ENCODE data around the gene PLD5. TPM values are rescaled to one million over a fixed set of nuclear protein-coding genes. Genes with fewer than 3 reads are reported as not detected.
"Not testable (repeated sequence)": the region's sequence is repeated elsewhere in the genome, so short reads cannot be mapped to it uniquely, and the experiment has no call there.

Gene PLD5
- polyA plus RNA-seq, 1 donor = 1.2 TPM

DNA sequence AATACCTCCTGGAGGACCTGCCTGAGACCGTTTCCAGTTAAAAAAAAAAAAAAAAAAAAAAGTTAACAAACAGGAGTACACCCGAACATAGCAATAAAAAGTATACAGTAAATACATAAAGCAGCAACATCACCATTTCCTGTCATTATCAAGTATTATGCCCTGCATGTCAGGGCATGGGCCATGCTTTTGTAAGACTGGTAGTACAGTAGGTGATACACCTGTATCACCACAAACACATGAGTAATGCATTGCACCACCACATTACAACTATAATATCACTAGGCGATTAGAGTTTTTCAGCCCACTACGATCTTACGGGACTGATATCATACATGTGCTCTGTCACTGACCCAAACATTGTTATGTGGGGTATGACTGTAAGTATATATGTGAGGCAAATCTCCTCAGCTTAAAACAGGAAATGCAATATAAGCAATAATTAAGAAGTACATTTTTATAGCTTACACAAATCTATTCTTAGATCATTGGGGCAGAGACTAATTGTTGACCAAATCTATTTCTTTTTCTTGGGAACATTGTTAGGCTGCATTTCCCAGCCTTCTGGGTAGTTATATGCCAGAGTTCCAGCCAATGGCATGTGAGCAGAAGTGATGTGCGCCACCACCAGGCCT, 98.1 kb downstream of the PLD5 start:
- DNase-seq = no peak

DNA sequence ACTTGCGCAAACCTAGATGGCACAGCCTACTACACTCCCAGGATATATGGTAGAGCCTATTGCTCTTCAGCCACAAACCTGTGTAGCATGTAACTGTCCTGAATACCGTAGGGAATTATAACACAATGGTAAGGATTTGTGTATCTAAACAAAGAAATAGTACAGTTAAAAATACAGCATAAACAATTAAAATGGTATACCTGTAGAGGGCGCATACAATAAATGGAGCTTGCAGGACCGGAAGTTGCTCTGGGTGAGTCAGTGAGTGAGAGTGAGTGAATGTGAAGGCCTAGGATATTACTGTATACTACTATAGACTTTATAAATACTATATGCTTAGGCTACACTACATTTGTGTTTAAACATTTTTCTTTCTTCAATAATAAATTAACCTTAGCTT, 99.3 kb downstream of the PLD5 start:
- DNase-seq = no peak

DNA sequence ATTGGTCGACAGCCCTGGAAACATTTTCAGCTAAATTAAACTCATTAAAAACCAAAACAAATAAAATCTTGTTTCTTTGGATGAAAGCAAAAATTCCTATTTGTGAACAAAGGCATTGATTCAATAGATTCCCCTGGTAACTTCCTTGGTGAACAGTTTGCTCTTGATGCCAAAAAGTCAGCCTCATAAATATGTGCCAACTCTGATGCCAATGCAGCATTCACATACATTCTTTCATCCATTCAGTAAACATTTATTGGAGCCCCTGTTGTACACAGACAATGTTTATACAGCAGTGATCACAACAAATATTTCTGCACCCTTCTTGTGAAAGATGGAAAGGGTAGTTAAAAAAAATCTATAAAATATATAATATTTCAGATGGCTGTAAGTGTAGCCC, 107.8 kb downstream of the PLD5 start:
- DNase-seq = no peak

DNA sequence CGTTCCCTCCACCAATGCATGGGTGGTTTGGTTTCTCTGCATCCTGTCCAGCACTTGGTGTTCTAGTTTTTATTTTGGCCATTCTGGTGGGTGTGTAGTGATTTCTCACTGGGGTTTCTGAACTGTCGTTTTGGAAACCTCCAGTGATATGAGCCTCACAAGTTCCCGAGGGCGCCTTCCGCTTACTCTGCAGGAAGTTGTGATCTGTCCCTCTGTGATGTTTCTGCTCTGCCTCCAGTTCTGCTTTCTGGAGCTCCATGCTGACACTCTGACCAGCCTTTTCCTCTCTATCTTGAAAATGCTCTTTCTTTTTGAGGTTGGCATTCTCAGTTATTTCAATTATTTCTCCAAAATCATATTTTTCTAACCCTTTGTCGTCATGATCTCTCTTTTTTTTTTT, 111.6 kb downstream of the PLD5 start:
- no peak for DNase-seq

DNA sequence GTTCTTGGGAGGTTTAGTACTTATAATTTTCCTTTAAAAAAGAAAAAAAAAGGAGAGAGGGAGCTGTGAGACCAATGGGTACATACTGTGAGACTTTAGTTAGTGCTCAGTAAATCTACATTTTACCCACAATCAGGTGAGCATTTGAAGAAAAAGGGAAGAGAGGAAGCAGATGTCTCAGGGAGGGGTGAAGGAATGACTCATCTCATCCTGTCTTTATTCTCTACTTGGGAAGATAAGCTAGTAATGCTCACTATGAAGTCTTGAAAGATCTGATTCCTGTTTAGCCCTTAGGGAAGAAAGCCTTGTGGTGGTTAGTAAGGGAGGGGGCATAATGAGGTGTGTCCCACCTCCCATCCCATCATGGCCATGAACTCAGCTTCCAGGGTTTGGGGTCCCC, 112.6 kb downstream of the PLD5 start:
- DNase-seq = no peak

DNA sequence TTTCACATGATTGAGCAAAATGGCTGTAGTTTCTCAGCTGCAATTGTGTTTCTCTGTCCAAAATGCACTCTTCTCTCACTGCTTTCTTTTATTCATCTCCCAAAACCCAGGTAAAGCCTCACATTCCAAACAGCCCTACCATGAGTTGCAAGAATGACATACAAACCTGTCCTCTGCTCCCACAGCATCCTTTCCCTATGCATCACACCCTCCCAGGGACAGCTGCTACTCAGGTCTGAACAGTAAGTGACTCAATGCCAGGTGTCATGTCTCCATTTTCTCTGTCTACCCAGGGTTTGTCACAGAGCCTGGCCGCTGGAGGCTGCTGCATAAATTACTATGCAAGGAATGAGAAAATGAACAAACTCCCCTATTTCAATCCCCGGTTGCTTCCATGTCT, 118.5 kb downstream of the PLD5 start:
- DNase-seq = no peak

DNA sequence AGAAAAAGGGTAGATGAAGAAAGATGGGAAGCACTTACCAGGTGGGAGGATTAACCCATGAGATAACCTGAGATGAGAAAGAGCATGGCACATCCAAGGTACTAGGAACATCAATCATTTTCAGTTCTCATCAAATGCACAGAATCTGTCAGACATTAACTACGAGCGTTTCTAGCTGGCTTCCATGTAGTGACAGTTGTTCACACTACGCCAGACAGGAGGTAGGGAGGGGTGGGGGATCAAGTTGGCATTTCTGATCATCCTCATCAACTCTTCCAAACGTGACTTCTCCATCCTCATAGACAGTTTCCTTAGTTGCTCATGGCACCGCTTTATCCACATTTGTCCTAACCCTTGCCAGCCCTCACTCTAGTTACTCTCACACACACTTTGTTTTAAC, 120.2 kb downstream of the PLD5 start:
- DNase-seq = no peak

DNA sequence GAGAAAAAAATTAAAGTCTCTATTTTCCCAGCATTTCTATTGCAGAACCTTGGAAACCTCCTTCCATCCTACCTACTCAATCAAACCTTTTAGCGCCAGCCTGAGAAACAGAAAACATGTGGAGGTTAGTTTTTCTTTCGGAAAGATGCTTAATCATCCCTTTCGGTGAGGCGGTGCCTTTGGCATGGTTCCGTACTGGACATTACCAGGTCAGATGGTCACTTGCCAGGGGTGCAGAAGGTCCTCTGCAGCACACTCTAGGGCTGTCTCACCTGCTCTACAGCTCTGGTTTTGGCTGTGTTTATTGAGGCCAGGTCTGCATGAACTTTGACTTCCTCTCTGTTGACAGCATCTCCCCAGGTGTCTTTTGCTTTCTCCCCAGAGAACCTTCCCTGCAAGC, 121.5 kb downstream of the PLD5 start:
- DNase-seq = no peak

DNA sequence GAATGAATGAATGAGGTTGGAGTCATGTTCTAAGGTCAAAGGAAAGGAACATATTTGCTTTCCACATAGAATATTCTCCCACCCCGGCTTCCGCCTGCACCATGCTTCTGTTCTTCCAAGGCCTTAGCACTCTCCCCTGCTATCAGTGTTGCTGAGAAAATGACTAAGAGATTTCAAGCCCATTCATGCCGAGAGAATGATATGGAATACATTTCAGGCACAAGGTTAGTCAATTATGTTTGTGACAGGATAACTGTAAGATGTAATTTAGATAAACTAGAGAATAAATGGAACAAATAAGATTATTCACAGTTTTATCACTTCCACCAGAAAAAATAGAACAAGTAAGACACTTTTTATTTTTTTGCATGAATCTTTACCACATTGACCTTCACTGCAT, 122.6 kb downstream of the PLD5 start:
- no peak for DNase-seq

DNA sequence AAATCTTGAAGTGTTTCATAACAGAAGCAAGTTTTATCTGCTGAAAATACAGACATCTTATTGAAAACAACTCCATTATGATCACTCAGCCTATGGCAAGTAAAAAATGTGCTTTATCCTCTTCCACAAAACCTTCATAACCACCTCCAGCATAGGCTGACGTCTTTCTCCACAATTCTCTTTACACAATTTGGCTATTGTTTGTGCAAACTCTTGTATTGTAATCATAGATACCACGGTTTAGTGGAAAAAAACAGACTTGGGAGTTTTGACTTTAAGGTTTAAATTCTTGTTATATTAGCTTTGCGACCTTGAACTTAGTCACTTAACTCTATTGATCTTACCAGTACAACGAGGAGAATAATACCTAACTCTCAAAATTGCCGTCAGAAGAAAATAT, 126.1 kb downstream of the PLD5 start:
- DNase-seq = no peak

DNA sequence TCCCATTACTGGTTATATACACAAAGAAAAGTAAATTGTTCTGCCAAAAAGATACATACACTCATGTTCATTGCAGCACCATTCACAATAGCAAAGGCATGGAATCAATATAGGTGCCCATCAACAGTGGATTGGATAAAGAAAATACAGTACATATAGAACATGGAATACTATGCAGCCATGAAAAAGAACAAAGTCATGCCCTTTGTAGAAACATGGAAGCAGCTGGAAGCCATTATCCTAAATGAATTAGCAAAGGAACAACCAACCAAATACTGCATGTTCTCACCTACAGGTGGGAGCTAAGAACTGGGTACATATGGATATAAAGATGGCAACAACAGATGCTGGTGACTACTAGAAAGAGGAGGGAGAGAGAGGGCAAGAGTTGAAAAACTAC, 132.6 kb downstream of the PLD5 start:
- no peak for DNase-seq

DNA sequence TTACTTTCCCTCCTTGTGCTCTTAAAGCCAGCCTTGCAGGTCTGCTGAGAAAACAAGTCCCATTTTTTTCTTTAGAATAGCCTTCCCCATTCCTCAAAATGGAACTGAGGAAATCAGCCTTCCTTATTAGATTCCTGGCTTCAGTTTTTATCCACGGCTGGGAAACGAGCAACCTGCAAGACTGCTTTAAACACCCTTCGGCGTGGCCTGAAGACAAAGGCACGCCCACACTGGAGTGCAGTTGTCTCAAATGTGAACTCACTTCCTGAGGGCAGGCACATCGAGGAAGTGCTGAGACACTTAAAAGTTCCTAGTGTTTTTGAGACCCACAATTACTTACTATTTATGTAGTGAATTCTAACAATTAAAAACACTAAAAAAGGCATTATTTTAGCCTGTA, 148.4 kb downstream of the PLD5 start:
- not testable (repeated sequence) for DNase-seq

DNA sequence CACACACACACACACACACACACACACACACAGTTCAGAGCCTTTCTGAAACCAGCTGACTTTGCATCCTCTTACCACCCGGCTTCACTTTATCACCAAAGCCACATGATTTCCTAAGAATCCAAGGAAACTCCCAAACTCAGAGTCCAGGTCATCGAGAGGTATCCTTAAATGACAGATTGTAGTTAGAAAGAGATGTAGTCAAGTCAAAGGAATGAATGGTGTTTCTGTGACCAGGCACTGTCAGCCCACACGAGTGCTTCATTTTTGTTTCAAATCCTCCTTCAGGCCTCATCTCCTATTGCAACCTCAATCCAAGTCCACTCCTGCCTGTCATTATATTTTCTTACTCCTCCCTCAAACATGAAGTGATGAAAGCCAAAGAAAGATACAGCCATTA, 174.1 kb downstream of the PLD5 start:
- DNase-seq = not testable (repeated sequence)

DNA sequence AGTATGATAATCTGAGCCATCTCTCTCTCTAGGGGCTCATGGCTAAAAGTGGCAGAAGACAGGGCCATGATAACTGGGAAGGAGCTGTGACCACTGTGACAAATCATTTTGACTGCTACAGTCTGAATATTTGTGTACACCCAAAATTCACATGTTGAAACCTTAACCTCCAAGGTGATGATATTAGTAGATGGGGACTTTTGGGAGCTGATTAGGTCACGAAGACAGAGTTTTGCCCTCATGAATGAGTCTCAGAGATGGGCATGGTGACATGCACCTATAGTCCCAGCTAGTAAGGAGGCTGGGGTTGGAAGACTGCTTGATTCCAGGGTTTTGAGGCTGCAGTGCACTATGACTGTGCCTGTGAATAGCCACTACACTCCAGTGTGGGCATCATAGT, 174.9 kb downstream of the PLD5 start:
- DNase-seq = no peak

DNA sequence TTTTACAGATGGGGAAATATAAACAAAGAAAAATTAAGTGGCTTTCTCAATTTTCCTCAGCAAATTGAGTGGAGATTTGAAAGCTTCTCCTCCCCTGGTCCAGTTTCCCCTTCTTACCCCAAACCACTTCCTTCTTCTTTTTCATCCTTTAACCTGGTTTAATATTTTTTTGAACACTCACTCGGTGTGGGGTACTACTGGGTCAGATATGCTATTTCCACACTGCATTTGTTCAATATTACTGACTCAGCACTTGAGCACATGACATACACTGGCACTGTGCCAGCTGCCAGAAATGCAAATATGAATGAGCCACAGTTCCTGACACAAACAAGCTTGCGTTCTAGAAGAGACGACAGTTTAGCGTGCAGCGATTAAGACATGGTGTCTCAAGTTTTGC, 193.6 kb downstream of the PLD5 start:
- DNase-seq = not testable (repeated sequence)

DNA sequence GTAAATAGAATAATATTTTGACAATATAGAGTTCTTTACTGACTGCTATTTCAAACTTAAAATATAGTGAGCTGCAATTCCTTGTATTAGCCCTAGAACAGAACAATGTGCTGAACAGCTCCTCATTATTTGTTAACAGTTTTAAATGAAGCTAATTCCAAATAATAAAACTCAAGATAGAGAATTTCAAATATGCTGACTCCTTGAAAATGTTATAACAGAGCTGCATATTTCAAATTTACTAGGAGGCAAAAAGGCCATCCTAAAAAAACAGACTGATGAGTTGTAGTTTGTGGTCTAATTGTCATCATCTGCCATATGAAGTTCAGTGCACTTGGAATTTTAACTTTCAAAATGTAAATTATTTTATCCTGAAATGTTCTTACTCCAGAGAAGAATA, 197.1 kb downstream of the PLD5 start:
- not testable (repeated sequence) for DNase-seq

DNA sequence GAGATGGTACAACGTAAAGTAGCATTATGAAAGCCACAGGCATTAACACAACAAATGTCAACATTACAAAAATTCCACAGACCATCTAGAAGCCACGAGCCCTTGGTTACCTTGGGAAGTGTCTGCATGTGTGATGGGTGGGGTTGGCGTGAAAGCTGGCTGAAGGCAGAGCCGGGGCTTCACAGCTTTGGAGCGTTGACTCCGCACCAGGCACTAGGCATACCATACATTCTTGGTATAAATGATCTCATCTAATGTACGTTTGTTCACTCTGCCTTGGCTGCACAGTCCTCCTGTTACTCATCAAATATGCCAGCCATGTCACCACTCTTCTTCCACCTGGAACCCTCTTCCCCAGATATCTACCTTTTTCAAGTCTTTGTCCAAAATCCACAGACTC, 202.5 kb downstream of the PLD5 start:
- not testable (repeated sequence) for DNase-seq

DNA sequence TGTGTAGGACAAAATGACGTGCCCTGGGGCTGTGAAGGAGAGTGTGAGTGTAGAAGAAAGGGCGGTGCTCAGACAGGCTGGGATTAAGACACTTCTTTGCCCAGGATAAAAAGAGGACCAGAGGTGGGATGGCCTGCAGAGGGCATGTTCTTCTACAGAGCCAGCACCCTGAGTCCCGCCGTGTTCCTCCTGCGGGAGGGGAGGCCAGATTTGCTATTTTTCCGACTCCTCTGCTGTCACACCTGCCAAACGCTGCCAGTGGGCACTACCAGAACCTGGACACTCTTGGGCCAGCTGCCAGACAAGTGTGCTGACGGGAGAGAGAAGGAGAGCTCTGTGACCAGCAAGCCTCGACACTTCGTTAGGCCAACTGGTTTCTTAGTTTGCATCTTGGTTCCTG, 206.4 kb downstream of the PLD5 start:
- no peak for DNase-seq

DNA sequence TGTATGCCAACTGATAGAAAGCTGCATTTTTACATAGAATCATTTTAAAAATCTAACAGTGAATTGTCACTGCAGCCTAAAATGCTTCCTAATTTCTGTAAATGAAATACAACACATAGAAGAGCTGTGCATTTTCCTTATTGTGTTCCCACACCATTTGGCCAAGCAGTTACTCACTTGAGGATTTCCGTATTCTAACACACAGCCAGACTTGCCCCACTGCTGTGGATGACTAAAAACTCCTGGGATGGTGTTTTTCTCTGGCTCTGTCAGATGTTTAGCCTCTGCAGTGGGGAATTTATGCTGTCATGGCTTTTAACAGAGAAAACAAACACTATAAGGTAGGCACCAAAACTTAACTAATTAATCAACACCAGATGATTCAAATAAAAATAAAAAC, 209.6 kb downstream of the PLD5 start:
- DNase-seq = not testable (repeated sequence)

DNA sequence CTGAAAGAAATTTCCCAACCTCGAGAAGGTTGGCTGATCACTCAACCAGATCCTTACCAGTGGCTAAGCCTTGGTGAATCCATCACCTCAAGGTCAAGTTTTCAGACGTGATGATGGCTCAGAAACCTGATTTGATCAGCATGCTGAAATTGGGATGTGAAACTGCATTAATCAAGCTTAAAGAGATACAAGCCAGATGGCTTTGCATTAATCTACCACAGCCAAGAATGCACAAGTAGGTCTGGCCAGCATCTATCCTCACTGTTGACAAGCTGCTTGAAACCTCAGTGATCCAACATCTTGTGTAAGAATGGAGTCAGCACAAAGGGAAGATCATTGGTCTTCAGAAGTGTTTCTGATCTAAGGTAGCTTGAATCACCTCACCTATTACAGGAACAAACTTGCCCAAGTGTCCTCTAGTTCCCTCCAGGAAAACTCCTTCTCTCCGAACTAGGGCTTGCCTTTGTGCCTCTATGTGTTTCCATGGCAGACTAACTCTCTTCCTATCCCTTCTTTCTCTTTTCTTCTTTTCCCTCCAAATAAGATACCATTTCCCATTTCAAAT, 210.3 kb downstream of the PLD5 start:
- DNase-seq = not testable (repeated sequence)

DNA sequence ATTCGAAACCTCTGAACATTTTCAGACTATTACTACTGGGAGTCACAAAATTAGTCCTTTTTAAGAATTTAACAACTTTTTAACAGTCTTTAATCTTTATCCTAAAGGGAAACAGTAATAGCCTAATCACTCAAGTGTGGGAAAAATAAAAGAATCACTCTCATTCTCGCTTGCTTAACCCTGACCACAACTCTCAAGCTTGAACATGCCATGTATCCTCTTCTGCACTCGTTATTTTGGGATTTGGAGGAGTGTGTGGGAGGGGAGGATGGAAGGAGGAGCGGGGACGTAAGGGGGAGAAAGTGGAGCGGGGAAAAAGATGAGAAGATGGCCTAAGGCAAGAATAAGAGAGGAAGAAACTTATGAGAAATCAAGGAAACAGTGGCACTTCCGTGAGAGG, 215.8 kb downstream of the PLD5 start:
- DNase-seq = not testable (repeated sequence)

DNA sequence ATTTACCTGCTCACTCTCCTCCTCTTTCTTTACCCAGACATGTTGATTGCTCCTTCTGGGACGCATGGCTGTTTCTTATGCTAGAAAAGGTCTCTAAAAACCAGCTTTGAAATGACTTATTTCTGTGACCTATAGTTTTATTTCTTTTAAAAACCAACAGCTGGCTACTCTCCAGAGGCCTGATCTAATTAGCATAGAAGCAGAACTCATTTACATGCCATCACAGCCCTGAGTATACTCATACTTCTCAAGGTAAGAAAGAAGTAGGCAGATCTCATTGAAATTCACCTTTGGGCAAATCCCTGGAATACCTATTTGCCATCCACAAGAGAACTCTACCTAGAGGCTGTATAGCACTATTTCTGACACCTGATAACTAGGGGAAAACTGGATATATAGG, 230.7 kb downstream of the PLD5 start:
- not testable (repeated sequence) for DNase-seq

DNA sequence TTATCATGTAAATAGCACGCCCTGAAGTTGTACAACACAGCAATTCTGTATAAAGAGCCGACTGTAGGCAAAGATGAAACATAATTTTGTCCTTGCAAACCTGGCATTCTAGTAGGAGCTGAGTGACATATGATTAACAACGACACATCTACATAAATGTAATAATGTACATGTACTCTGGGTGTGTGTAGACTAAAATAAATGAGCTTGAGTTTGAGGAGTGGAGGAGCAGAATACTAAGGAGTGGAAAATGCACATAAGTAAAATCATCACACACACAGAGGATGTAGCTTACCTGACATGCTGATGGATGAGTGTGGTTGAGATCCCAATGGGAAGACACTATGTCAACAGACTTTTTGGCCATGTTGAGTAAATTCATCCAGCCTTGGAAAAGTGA, 236.4 kb downstream of the PLD5 start:
- not testable (repeated sequence) for DNase-seq

DNA sequence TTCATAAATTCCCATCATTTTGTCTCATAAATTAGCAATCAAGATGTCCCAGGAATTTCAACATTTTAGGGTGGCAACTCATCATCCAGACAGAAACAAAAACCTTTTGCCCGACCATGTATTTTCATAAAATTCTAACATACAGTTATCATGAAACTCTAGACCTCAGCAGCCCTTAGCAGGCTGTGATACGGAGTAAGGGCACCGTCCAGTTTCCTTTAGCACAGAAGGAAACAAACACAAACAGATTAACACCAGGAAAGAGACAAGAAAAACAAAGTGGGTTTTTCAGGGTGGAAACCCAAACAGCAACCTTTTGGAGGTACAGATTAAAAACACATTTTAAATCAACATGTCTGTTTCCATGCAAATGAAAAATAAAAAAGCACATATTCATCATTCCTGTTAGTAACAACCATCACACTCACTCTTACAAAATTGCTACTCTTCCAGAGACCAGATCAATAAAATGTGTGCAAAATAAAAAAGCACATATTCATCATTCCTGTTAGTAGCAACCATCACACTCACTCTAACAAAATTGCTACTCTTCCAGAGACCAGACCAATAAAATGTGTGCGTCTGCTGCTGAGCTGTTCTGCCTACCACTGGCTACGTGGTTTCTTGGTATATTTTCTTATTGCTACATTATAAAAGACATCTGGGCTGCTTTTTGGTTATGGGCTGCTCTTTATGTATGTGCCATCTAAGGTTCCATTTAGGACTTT, 241.6 kb downstream of the PLD5 start:
- DNase-seq = not testable (repeated sequence)

All from left kidney (tissue), 2 donors.